Upper lobe of left lung (tissue), 6 donors: ENCODE results near the gene PBXIP1. TPM values are rescaled to one million over a fixed set of nuclear protein-coding genes. Genes with fewer than 3 reads are reported as not detected.
"Not testable (repeated sequence)": the region's sequence is repeated elsewhere in the genome, so short reads cannot be mapped to it uniquely, and the experiment has no call there.

Experiments
- ATAC-seq, 2 donors: fragments of 200-7000 bp; cut with Tn5 transposase; one replicate each; pipeline ENCODE4 v1.9.1; 2022; ENCODE audit warnings: mild to moderate bottlenecking in 2 of 2, moderate library complexity in 2 of 2; ENCODE audit not compliant: low FRiP score in 2 of 2
- DNase-seq, 2 donors: peaks; one replicate each; pipeline ENCODE4 v3.0.0-alpha.2; 2019 to 2020
- H3K27ac ChIP-seq, 4 donors: fragments of 200-600 bp; sonication (generic); one replicate each; pipeline ENCODE4 v1.5.1; 2016 to 2019
- H3K27me3 ChIP-seq, 4 donors: fragments of 200-600 bp; sonication (generic); one replicate each; pipeline ENCODE4 v1.5.1; 2017 to 2019
- H3K36me3 ChIP-seq, 4 donors: fragments of 200-600 bp; sonication (generic); one replicate each; pipeline ENCODE4 v1.5.1; 2016 to 2019
- H3K4me1 ChIP-seq, 4 donors: fragments of 200-600 bp; sonication (generic); one replicate each; pipeline ENCODE4 v1.5.1; 2018 to 2019
- H3K4me3 ChIP-seq, 4 donors: fragments of 200-600 bp; sonication (generic); one replicate each; pipeline ENCODE4 v1.5.1; 2017 to 2019; ENCODE audit warnings: mild to moderate bottlenecking in 2 of 4, moderate library complexity in 1 of 4
- H3K9me3 ChIP-seq, 4 donors: fragments of 200-600 bp; sonication (generic); one replicate each; pipeline ENCODE4 v1.5.1; 2018 to 2019
- CTCF ChIP-seq, 6 experiments: fragments of 450-650 bp in 4 of 6; fragments of 200-600 bp in 2 of 6; sonication (generic) in 2 of 6; IDR thresholded peaks; one replicate each; pipeline ENCODE4 v1.5.1; 2016 to 2019; ENCODE audit warnings: antibody characterized with exemption in 6 of 6
- EP300 ChIP-seq, 4 donors: sonication (generic); formaldehyde crosslinking; IDR thresholded peaks; one replicate each; pipeline ENCODE4 v1.5.1; 2017; ENCODE audit warnings: antibody characterized with exemption in 4 of 4, control low read depth in 2 of 4
- POLR2A ChIP-seq, 4 donors: fragments of 450-650 bp; IDR thresholded peaks; one replicate each; pipeline ENCODE4 v1.5.1; 2016 to 2017; ENCODE audit warnings: antibody characterized with exemption in 4 of 4, mild to moderate bottlenecking in 2 of 4
- POLR2AphosphoS5 ChIP-seq, 2 donors: sonication (generic); formaldehyde crosslinking; IDR thresholded peaks; one replicate each; pipeline ENCODE4 v1.5.1; 2017; ENCODE audit warnings: antibody characterized with exemption in 2 of 2
- WGBS, 2 donors: methylation state at CpG; one replicate each; pipeline ENCODE4 v1.1.5; 2017 to 2018; 5-methylcytosine and 5-hydroxymethylcytosine counted together
- total RNA-seq, 6 donors: library from RNA; depleted of rRNA in 4 of 6; stranded (reverse); fragments of >200 nt in 4 of 6; gene quantifications; one replicate each; pipeline versions ENCODE4 v1.1.0 to v1.2.1, GENCODE V29; 2016 to 2021
- donor health status: DM: no; HTN: no; CAD: no; lungs with moderate emphysema.
- donor health status: DM: no; HTN: yes; CAD: no; lungs with severe emphysema.

PBXIP1 gene
- total RNA-seq, 6 donors from 2014 or later, result 72.1 to 108 (median 83.7) TPM

- no peaks in the 10 kb centered on the region for H3K9me3 ChIP-seq
- H3K36me3 ChIP-seq, result peaks cover 0 to 6% (median 3%) of the 10 kb centered on the region in 4 donors
- H3K4me3 ChIP-seq, result peak overlapping the region in 2 of 4 donors; percentile 61 to 75
- DNase-seq (no peak), ATAC-seq (no peak)
- no peak for TF ChIP-seq EP300 (IDR thresholded peaks at IDR 0.05)
- TF ChIP-seq POLR2A (IDR thresholded peaks at IDR 0.05), result no peak
- no peak for TF ChIP-seq CTCF (IDR thresholded peaks at IDR 0.05)
- TF ChIP-seq POLR2AphosphoS5 (IDR thresholded peaks at IDR 0.05), result no peak
- no peaks in the 10 kb centered on the region for H3K27me3 ChIP-seq
- H3K27ac ChIP-seq, result peak overlapping the region in 1 of 4 donors; percentile 78
- peaks cover 16 to 29% (median 17%) of the 10 kb centered on the region in 4 donors for H3K4me1 ChIP-seq
- 64 to 75% methylated on average over 6 of the region's 6 CpGs for WGBS, 2 donors
Observed at GRCh38 chr1:154982341-154982740, 26.4 kb upstream of the PBXIP1 start.

- H3K36me3 ChIP-seq, result peaks cover 0 to 4% (median 2%) of the 10 kb centered on the region in 4 donors
- no peak overlapping the region for H3K27ac ChIP-seq
- H3K9me3 ChIP-seq, result no peaks in the 10 kb centered on the region
- no peak for TF ChIP-seq EP300 (IDR thresholded peaks at IDR 0.05)
- no peak for TF ChIP-seq CTCF (IDR thresholded peaks at IDR 0.05)
- TF ChIP-seq POLR2AphosphoS5 (IDR thresholded peaks at IDR 0.05), result no peak
- no peak for TF ChIP-seq POLR2A (IDR thresholded peaks at IDR 0.05)
- 91 to 93% methylated on average over 3 of the region's 3 CpGs for WGBS, 2 donors
- DNase-seq (no peak), ATAC-seq (no peak)
- H3K4me1 ChIP-seq, result peaks cover 11 to 16% (median 15%) of the 10 kb centered on the region in 4 donors
- no peak overlapping the region for H3K4me3 ChIP-seq
- H3K27me3 ChIP-seq, result no peaks in the 10 kb centered on the region
Observed at GRCh38 chr1:154978360-154978759, 22.5 kb upstream of the PBXIP1 start.

- not testable (repeated sequence) for H3K27me3 ChIP-seq, H3K9me3 ChIP-seq, ATAC-seq, H3K27ac ChIP-seq, H3K4me3 ChIP-seq, H3K36me3 ChIP-seq, DNase-seq
- H3K4me1 ChIP-seq, result peaks cover 14 to 22% (median 20%) of the 10 kb centered on the region in 4 donors
- 54 to 75% methylated on average over 3 of the region's 3 CpGs for WGBS, 2 donors
Observed at GRCh38 chr1:154977762-154978161, 21.9 kb upstream of the PBXIP1 start.

- TF ChIP-seq CTCF (IDR thresholded peaks at IDR 0.05), result no peak
- peak in 1 of 4 donors; percentile 24 for TF ChIP-seq POLR2A (IDR thresholded peaks at IDR 0.05)
- TF ChIP-seq POLR2AphosphoS5 (IDR thresholded peaks at IDR 0.05), result peak in 1 of 2 donors; percentile 49
- Histone ChIP-seq H3K27me3 (no peaks in the 10 kb centered on the region), H3K36me3 (peaks cover 0 to 4% (median 2%) of the 10 kb centered on the region in 4 donors), H3K27ac (peak overlapping the region; percentile 97 to 99 (median 98)), H3K4me1 (peaks cover 24 to 39% (median 35%) of the 10 kb centered on the region in 4 donors), H3K9me3 (no peaks in the 10 kb centered on the region), H3K4me3 (peak overlapping the region; percentile 48 to 74 (median 63))
- ATAC-seq, result no peak
- peak; percentile 64 to 89 for DNase-seq
- WGBS, 2 donors, result 0 to 1% methylated on average over 20 to 24 of the region's 24 CpGs
Observed at GRCh38 chr1:154975409-154976059, 19.6 kb upstream of the PBXIP1 start.

GRCh38 chr1:154974808-154975408 lies 19.0 kb upstream of the PBXIP1 start:
- TF ChIP-seq POLR2AphosphoS5 (IDR thresholded peaks at IDR 0.05) (peak; percentile 53 to 75), POLR2A (IDR thresholded peaks at IDR 0.05) (peak in 2 of 4 donors; percentile 74 to 90), EP300 (IDR thresholded peaks at IDR 0.05) (no peak)
- DNase-seq (peak in 1 of 2 donors; percentile 93), ATAC-seq (peak; percentile 79 to 81)
- 0% methylated on average over 29 to 30 of the region's 30 CpGs for WGBS, 2 donors
- Histone ChIP-seq H3K27ac (peak overlapping the region; percentile 97 to 99 (median 98)), H3K4me3 (peak overlapping the region; percentile 48 to 74 (median 63)), H3K36me3 (peaks cover 0 to 4% (median 2%) of the 10 kb centered on the region in 4 donors), H3K27me3 (no peaks in the 10 kb centered on the region), H3K4me1 (peaks cover 30 to 46% (median 41%) of the 10 kb centered on the region in 4 donors), H3K9me3 (no peaks in the 10 kb centered on the region)
